ENCODE measurements around the gene MTMR12. TPM values are rescaled to one million over a fixed set of nuclear protein-coding genes. Genes with fewer than 3 reads are reported as not detected.

MTMR12 gene
- total and polyA plus RNA-seq, 2 of the 13 experiments (the other 11 are each of a cell fraction or from before 2014, with no cell fraction given): 23.4 to 36.6 TPM

GRCh38 chr5:32339878-32340277 lies 27.1 kb upstream of the MTMR12 start:
- Histone ChIP-seq H3K27ac (ENCODE audit: extremely low read length, insufficient read depth, low read length) (no peak overlapping the region), H3K4me3 (replicated peaks in 1 of 3; ENCODE audit: insufficient read depth in 1 of 3, low read depth in 2 of 3, low read length in 3 of 3) (no peak overlapping the region), H3K27me3 (ENCODE audit: control insufficient read depth in 1 of 2, insufficient read depth in 2 of 2, low read length in 2 of 2) (no peaks in the 10 kb centered on the region), H3K36me3 (replicated peaks in 1 of 2; ENCODE audit: control insufficient read depth in 1 of 2, insufficient read depth in 2 of 2, low read length in 2 of 2) (no peaks in the 10 kb centered on the region), H3K9ac (ENCODE audit: insufficient read depth, low read depth, low read length) (no peak overlapping the region), H2AFZ (ENCODE audit: low read length) (no peak overlapping the region), H3K9me3 (ENCODE audit: low read length) (peaks cover 51% of the 10 kb centered on the region), H3K4me2 (ENCODE audit: low read depth, low read length) (no peak overlapping the region), H4K20me1 (ENCODE audit: insufficient read depth, low read length) (no peaks in the 10 kb centered on the region), H3K79me2 (ENCODE audit: insufficient read depth, low read length) (no peaks in the 10 kb centered on the region), H3K4me1 (ENCODE audit: insufficient read depth, low read length) (peaks cover 38% of the 10 kb centered on the region)
- intact Hi-C loops (cut with micrococcal nuclease; ENCODE audit: unreplicated experiment) (loop anchor here (10.0 kb wide), 1 partner anchor 175 kb away; no protein-coding TSS in a partner anchor), in situ Hi-C loops (cut with HindIII; ENCODE audit: extremely low pct_ligation_motif_present, low pct_unique_long_range_greater_than_20kb) (no loop called here)
- TF ChIP-seq ZNF441 (CRISPR knock-in tag; IDR thresholded peaks at IDR 0.05; ENCODE audit: borderline replicate concordance) (no peak), MYC (CRISPR knock-in tag; IDR thresholded peaks at IDR 0.05; ENCODE audit: borderline replicate concordance) (no peak), ZNF549 (CRISPR knock-in tag; IDR thresholded peaks at IDR 0.05) (no peak), ZFP41 (CRISPR knock-in tag; IDR thresholded peaks at IDR 0.05; ENCODE audit: borderline replicate concordance) (no peak), ZNF468 (CRISPR knock-in tag; IDR thresholded peaks at IDR 0.05) (no peak), ZBTB21 (CRISPR knock-in tag; IDR thresholded peaks at IDR 0.05) (no peak), IKZF4 (CRISPR knock-in tag; IDR thresholded peaks at IDR 0.05; ENCODE audit: borderline replicate concordance, low read depth, not compliant biosample characterization) (no peak), KDM5A (IDR thresholded peaks at IDR 0.05; ENCODE audit: borderline replicate concordance, low read length) (no peak), ZNF207 (IDR thresholded peaks at IDR 0.05; ENCODE audit: borderline replicate concordance) (no peak), SSRP1 (CRISPR knock-in tag; IDR thresholded peaks at IDR 0.05) (no peak), ZNF704 (CRISPR knock-in tag; IDR thresholded peaks at IDR 0.05; ENCODE audit: borderline replicate concordance) (no peak), MLLT10 (CRISPR knock-in tag; IDR thresholded peaks at IDR 0.05) (no peak), TERF1 (CRISPR knock-in tag; IDR thresholded peaks at IDR 0.05) (no peak)
- FAIRE-seq (no peak), ATAC-seq (no peak), DNase-seq (ENCODE audit: low spot score) (no peak)
- no TSS peak for BruUV-seq (replicated peaks)
- ChIA-PET CTCF (ENCODE audit: low intra/inter-chr PET ratio, low total read pairs) (no interaction called here), POLR2A (no interaction called here)
- WGBS (ENCODE audit: low lambda C conversion rate): 60% methylated on average over 4 of the region's 4 CpGs

Data from HepG2 (cell line).